Measurements from ENCODE around the gene DPP6.

- no peak for TF ChIP-seq CTCF (IDR thresholded peaks at IDR 0.05)
- no peak for TF ChIP-seq POLR2AphosphoS5 (IDR thresholded peaks at IDR 0.05)
These were observed 148.0 kb downstream of the DPP6 start for GRCh38 chr7:154200241-154200640.
